NCI-H2107 (cell line): ENCODE results near the gene PCDHA12.
"Not testable (repeated sequence)": the region's sequence is repeated elsewhere in the genome, so short reads cannot be mapped to it uniquely, and the experiment has no call there.

ENCODE experiments used
- DNase-seq: peaks from one replicate; lab custom pipeline; 2025; lab: John Stamatoyannopoulos, UW

The PCDHA12 gene, protein sequence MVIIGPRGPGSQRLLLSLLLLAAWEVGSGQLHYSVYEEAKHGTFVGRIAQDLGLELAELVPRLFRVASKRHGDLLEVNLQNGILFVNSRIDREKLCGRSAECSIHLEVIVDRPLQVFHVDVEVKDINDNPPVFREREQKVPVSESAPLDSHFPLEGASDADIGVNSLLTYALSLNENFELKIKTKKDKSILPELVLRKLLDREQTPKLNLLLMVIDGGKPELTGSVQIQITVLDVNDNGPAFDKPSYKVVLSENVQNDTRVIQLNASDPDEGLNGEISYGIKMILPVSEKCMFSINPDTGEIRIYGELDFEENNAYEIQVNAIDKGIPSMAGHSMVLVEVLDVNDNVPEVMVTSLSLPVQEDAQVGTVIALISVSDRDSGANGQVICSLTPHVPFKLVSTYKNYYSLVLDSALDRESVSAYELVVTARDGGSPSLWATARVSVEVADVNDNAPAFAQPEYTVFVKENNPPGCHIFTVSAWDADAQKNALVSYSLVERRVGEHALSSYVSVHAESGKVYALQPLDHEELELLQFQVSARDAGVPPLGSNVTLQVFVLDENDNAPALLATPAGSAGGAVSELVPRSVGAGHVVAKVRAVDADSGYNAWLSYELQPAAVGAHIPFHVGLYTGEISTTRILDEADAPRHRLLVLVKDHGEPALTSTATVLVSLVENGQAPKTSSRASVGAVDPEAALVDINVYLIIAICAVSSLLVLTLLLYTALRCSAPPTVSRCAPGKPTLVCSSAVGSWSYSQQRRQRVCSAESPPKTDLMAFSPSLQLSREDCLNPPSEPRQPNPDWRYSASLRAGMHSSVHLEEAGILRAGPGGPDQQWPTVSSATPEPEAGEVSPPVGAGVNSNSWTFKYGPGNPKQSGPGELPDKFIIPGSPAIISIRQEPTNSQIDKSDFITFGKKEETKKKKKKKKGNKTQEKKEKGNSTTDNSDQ

DNA sequence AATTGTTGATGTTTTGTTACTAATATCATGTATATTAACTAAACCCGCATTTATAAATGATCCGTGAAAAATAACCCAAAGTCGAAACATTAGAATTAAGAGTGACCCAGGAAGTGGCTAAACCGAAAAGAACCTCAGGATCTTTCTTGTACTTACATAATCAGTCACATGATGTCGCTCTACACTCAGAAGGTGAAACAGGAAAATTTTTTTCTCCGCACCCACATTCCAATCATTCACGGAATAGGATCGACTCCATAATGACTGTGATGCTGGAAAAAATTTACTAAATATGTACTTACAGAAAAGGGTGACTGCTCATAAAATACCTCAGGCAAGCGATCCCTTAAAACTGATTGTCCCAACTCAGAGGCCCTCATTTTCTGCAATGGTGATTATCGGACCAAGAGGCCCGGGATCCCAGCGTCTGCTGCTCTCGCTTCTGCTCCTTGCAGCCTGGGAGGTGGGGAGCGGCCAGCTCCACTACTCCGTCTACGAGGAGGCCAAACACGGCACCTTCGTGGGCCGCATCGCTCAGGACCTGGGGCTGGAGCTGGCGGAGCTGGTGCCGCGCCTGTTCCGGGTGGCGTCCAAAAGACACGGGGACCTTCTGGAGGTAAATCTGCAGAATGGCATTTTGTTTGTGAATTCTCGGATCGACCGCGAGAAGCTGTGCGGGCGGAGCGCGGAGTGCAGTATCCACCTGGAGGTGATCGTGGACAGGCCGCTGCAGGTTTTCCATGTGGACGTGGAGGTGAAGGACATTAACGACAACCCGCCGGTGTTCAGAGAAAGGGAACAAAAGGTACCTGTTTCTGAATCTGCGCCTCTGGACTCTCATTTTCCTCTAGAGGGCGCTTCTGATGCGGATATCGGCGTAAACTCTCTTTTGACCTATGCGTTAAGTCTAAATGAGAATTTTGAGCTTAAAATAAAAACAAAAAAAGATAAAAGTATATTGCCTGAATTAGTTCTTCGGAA, at the start of gene PCDHA12:
TSS of gene PCDHA12 (plus strand) at position 224 of the 981 bp plus-strand sequence. CDS start at position 389, 165 bp downstream.
- no peak for DNase-seq

DNA sequence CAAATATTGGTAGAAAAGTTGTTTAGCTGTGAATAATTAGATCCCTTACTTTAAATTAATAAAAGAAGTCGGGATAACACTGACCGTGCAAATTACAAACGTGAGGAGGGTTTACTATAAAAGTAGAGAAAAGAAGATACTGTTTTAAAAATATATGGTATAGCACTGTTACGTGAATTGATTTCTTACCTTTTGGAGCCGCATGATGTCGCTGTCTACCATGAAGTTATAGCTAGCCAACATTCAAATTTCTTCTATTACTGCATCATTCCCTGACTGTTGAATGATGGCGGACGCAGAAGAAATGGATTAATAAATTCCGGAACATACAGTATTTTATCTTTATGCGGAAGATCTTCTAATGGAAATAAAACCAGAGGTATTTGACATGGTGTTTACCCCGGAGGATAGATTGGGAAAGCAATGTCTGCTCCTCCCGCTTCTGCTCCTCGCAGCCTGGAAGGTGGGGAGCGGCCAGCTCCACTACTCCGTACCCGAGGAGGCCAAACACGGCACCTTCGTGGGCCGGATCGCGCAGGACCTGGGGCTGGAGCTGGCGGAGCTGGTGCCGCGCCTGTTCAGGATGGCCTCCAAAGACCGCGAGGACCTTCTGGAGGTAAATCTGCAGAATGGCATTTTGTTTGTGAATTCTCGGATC, 47.3 kb upstream of the PCDHA12 start, which contains the start of gene PCDHA6:
TSS of gene PCDHA6 (plus strand) at position 257 of the 658 bp plus-strand sequence. CDS start at position 389, 132 bp downstream.
- DNase-seq = no peak

DNA sequence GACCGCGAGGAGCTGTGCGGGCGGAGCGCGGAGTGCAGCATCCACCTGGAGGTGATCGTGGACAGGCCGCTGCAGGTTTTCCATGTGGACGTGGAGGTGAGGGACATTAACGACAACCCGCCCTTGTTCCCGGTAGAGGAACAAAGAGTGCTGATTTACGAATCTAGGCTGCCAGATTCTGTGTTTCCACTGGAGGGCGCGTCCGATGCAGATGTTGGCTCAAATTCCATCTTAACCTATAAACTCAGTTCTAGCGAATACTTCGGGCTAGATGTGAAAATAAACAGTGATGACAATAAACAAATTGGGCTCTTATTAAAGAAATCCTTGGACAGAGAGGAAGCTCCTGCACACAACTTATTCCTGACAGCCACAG, 46.8 kb upstream of the PCDHA12 start:
- no peak for DNase-seq

DNA sequence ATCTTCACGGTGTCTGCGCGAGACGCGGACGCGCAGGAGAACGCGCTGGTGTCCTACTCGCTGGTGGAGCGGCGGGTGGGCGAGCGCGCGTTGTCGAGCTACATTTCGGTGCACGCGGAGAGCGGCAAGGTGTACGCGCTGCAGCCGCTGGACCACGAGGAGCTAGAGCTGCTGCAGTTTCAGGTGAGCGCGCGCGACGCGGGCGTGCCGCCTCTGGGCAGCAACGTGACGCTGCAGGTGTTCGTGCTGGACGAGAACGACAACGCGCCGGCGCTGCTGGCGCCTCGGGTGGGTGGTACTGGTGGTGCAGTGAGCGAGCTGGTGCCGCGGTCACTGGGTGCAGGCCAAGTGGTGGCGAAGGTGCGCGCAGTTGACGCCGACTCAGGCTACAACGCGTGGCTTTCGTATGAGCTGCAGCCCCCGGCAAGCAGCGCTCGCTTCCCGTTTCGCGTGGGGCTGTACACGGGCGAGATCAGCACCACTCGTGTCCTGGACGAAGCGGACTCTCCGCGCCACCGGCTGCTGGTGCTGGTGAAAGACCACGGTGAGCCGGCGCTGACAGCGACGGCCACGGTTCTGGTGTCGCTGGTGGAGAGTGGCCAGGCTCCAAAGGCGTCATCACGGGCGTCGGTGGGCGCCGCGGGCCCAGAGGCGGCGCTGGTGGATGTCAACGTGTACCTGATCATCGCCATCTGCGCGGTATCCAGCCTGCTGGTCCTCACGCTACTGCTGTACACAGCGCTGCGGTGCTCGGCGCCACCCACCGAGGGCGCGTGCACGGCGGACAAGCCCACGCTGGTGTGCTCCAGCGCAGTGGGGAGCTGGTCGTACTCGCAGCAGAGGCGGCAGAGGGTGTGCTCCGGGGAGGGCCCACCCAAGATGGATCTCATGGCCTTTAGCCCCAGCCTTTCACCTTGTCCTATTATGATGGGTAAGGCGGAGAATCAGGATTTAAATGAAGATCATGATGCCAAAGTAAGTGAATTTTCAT, 45.3 kb upstream of the PCDHA12 start:
- not testable (repeated sequence) for DNase-seq

DNA sequence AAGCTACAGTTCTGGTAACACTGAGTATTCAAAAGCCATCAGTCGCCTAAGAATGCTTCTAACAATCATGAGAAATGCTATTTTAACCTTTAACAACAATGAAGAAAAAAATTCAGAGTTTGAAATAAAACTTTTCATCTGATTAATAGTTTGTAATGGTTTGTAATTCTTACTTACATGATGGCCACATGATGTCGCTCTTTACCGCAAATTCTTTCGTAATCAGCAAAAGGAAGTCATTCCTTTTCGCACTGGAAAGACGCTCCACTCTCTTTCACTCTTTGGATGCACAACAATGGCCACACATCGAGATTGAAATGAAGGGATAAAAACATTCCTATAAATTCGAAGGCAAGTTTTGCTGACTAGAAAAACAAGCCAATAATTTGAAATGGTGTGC, 41.1 kb upstream of the PCDHA12 start, which contains the start of gene PCDHA7:
TSS of gene PCDHA7 (plus strand) at position 277 of the 400 bp plus-strand sequence. CDS start at position 392, 115 bp downstream.
- no peak for DNase-seq

DNA sequence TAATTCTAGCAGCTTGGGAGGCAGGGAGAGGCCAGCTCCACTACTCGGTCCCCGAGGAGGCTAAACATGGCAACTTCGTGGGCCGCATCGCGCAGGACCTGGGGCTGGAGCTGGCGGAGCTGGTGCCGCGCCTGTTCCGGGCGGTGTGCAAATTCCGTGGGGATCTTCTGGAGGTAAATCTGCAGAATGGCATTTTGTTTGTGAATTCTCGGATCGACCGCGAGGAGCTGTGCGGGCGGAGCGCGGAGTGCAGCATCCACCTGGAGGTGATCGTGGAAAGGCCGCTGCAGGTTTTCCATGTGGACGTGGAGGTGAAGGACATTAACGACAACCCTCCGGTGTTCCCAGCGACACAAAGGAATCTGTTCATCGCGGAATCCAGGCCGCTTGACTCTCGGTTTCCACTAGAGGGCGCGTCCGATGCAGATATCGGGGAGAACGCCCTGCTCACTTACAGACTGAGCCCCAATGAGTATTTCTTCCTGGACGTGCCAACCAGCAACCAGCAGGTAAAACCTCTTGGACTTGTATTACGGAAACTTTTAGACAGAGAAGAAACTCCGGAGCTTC, 40.6 kb upstream of the PCDHA12 start:
- DNase-seq = not testable (repeated sequence)

DNA sequence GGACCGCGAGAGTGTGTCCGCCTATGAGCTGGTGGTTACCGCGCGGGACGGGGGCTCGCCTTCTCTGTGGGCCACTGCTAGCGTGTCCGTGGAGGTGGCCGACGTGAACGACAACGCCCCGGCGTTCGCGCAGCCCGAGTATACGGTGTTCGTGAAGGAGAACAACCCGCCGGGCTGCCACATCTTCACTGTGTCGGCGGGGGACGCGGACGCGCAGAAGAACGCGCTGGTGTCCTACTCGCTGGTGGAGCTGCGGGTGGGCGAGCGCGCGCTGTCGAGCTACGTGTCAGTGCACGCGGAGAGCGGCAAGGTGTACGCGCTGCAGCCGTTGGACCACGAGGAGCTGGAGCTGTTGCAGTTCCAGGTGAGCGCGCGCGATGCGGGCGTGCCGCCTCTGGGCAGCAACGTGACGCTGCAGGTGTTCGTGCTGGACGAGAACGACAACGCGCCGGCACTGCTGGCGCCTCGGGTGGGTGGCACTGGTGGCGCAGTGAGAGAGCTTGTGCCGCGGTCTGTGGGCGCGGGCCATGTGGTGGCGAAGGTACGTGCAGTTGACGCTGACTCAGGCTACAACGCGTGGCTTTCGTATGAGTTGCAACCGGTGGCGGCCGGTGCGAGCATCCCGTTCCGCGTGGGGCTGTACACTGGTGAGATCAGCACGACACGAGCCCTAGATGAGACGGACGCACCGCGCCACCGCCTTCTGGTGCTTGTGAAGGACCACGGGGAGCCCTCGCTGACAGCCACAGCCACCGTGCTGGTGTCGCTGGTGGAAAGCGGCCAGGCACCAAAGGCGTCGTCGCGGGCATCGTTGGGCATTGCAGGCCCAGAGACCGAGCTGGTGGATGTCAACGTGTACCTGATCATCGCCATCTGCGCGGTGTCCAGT, 39.2 kb upstream of the PCDHA12 start:
- DNase-seq = no peak

DNA sequence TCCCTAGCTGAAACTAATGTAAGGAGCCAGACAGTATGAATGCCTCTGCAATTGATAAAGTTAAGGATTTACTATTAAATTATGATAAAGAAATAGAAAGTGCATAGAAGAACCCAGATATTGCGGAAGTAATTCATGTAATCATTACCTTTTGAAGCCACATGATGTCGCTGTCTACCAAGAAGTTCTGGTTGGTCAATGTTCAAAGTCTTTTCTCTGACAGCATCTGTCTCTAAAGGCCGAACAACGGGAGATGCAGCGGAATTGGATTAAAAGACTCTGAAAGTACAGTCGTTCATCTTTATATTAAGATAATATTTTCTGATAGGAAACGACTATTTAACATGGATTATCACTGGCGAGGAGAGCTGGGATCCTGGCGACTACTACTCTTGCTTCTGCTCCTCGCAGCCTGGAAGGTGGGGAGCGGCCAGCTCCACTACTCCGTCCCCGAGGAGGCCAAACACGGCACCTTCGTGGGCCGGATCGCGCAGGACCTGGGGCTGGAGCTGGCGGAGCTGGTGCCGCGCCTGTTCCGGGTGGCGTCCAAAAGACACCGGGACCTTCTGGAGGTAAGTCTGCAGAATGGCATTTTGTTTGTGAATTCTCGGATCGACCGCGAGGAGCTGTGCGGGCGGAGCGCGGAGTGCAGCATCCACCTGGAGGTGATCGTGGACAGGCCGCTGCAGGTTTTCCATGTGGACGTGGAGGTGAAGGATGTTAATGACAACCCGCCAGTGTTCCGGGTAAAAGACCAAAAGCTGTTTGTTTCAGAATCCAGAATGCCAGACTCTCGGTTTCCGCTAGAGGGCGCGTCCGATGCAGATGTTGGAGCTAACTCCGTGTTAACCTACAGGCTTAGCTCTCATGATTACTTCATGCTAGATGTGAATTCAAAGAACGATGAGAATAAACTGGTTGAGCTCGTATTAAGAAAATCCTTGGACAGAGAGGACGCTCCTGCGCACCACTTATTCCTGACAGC, 33.8 kb upstream of the PCDHA12 start, which contains the start of gene PCDHA8:
TSS of gene PCDHA8 (plus strand) at position 210 of the 985 bp plus-strand sequence. CDS start at position 345, 135 bp downstream.
- DNase-seq = no peak

DNA sequence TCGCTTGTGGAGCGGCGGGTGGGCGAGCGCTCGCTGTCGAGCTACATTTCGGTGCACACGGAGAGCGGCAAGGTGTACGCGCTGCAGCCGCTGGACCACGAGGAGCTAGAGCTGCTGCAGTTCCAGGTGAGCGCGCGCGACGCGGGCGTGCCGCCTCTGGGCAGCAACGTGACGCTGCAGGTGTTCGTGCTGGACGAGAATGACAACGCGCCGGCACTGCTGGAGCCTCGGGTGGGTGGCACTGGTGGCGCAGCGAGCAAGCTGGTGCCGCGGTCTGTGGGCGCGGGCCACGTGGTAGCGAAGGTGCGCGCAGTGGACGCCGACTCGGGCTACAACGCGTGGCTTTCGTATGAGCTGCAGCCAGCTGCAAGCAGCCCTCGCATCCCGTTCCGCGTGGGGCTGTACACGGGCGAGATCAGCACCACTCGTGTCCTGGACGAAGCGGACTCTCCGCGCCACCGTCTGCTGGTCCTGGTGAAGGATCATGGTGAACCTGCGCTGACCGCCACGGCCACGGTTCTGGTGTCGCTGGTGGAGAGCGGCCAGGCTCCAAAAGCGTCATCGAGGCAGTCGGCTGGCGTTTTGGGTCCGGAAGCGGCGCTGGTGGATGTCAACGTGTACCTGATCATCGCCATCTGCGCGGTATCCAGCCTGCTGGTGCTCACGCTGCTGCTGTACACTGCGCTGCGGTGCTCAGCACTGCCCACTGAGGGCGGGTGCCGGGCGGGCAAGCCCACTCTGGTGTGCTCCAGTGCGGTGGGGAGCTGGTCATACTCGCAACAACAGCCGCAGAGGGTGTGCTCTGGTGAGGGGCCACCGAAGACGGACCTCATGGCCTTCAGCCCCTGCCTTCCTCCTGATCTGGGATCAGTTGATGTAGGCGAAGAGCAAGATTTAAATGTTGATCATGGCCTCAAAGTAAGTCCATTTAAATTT, 32.0 kb upstream of the PCDHA12 start:
- DNase-seq = no peak

DNA sequence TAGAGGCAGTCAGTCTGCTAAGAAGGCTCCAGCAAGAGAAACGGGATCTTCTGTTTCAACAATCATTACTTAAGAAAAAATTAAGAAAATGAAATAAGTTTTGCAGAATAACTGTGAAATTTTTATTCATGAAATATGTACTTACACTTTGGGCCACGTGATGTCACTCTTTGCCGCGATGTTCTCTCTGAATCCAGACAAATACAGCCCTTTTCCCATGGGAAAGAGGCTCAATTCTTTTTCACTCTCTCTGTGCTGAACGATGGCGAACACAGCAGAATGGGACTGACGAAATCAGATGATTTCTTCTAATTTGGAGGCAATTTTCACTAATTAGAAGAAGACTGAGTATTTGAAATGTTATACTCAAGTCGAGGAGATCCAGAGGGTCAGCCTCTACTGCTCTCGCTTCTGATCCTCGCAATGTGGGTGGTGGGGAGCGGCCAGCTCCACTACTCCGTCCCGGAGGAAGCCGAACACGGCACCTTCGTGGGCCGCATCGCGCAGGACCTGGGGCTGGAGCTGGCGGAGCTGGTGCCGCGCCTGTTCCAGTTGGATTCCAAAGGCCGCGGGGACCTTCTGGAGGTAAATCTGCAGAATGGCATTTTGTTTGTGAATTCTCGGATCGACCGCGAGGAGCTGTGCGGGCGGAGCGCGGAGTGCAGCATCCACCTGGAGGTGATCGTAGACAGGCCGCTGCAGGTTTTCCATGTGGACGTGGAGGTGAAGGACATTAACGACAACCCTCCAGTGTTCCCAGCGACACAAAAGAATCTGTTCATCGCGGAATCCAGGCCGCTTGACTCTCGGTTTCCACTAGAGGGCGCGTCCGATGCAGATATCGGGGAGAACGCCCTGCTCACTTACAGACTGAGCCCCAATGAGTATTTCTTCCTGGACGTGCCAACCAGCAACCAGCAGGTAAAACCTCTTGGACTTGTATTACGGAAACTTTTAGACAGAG, 26.7 kb upstream of the PCDHA12 start, which contains the start of gene PCDHA9:
TSS of gene PCDHA9 (plus strand) at position 244 of the 964 bp plus-strand sequence. CDS start at position 358, 114 bp downstream.
- DNase-seq = not testable (repeated sequence)

DNA sequence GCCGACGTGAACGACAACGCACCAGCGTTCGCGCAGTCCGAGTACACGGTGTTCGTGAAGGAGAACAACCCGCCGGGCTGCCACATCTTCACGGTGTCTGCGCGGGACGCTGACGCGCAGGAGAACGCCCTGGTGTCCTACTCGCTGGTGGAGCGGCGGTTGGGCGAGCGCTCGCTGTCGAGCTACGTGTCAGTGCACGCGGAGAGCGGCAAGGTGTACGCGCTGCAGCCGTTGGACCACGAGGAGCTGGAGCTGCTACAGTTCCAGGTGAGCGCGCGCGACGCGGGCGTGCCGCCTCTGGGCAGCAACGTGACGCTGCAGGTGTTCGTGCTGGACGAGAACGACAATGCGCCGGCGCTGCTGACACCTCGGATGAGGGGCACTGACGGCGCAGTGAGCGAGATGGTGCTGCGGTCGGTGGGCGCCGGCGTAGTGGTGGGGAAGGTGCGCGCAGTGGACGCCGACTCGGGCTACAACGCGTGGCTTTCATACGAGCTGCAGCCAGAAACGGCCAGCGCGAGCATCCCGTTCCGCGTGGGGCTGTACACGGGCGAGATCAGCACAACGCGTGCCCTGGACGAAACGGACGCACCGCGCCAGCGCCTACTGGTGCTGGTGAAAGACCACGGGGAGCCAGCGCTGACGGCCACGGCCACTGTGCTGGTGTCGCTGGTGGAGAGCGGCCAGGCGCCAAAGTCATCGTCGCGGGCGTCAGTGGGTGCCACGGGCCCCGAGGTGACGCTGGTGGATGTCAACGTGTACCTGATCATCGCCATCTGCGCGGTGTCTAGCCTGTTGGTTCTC, 25.1 kb upstream of the PCDHA12 start:
- DNase-seq = not testable (repeated sequence)

DNA sequence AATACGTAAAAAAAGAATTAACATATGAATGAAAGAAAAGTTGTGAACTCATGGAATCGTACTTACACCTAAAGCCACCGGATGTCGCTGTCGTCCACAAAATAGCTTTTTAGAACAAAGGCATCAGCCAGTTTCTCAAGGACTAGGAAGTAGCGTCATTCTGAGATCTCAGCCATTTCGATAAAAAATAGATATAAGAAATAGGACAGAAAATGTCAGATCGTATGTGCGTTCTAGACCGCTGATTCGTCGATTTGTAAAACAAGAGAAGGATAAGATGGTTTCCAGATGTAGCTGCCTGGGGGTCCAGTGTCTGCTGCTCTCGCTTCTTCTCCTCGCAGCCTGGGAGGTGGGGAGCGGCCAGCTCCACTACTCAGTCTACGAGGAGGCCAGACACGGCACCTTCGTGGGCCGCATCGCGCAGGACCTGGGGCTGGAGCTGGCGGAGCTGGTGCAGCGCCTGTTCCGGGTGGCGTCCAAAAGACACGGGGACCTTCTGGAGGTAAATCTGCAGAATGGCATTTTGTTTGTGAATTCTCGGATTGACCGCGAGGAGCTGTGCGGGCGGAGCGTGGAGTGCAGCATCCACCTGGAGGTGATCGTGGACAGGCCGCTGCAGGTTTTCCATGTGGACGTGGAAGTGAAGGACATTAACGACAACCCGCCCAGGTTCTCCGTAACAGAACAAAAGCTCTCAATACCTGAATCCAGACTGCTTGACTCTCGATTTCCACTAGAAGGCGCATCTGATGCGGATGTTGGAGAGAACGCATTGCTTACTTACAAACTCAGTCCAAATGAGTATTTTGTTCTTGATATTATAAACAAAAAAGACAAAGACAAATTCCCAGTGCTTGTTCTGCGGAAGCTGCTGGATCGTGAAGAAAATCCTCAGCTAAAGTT, 19.1 kb upstream of the PCDHA12 start, which contains the start of gene PCDHA10:
TSS of gene PCDHA10 (plus strand) at position 126 of the 903 bp plus-strand sequence. CDS start at position 278, 152 bp downstream.
- no peak for DNase-seq
